Measurements from ENCODE around the gene CREB5. TPM values are rescaled to one million over a fixed set of nuclear protein-coding genes. Genes with fewer than 3 reads are reported as not detected.

The CREB5 gene
- total RNA-seq, 4 donors from 2014 or later, result 6.6 to 18.6 (median 12.6) TPM

- no peaks in the 10 kb centered on the region for H3K27me3 ChIP-seq
- TF ChIP-seq, protein P1, sequence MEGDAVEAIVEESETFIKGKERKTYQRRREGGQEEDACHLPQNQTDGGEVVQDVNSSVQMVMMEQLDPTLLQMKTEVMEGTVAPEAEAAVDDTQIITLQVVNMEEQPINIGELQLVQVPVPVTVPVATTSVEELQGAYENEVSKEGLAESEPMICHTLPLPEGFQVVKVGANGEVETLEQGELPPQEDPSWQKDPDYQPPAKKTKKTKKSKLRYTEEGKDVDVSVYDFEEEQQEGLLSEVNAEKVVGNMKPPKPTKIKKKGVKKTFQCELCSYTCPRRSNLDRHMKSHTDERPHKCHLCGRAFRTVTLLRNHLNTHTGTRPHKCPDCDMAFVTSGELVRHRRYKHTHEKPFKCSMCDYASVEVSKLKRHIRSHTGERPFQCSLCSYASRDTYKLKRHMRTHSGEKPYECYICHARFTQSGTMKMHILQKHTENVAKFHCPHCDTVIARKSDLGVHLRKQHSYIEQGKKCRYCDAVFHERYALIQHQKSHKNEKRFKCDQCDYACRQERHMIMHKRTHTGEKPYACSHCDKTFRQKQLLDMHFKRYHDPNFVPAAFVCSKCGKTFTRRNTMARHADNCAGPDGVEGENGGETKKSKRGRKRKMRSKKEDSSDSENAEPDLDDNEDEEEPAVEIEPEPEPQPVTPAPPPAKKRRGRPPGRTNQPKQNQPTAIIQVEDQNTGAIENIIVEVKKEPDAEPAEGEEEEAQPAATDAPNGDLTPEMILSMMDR (IDR thresholded peaks at IDR 0.05), result no peak
- TF ChIP-seq EP300 (IDR thresholded peaks at IDR 0.05) (no peak), POLR2AphosphoS5 (IDR thresholded peaks at IDR 0.05) (no peak), POLR2A (IDR thresholded peaks at IDR 0.05; ENCODE audit: low read depth) (no peak)
- H3K27ac ChIP-seq (replicated peaks in 1 of 4), result no peak overlapping the region
- no peaks in the 10 kb centered on the region for H3K4me1 ChIP-seq
- DNase-seq (ENCODE audit: extremely low spot score), result no peak
- no peaks in the 10 kb centered on the region for H3K36me3 ChIP-seq
- intact Hi-C loops (cut with DNase I), result no loop called here
- H3K9me3 ChIP-seq, result no peaks in the 10 kb centered on the region
- H3K4me3 ChIP-seq, result no peak overlapping the region
Measured at GRCh38 chr7:28835800-28836199, 423.5 kb downstream of the CREB5 start.

- no peak overlapping the region for H3K27ac ChIP-seq (replicated peaks in 1 of 4)
- intact Hi-C loops (cut with DNase I), result no loop called here
- DNase-seq (ENCODE audit: extremely low spot score), result no peak
- no peaks in the 10 kb centered on the region for H3K36me3 ChIP-seq
- H3K4me1 ChIP-seq, result no peaks in the 10 kb centered on the region
- no peak for TF ChIP-seq POLR2AphosphoS5 (IDR thresholded peaks at IDR 0.05)
- TF ChIP-seq EP300 (IDR thresholded peaks at IDR 0.05), result no peak
- no peak for TF ChIP-seq POLR2A (IDR thresholded peaks at IDR 0.05; ENCODE audit: low read depth)
- TF ChIP-seq, protein P1 (IDR thresholded peaks at IDR 0.05), result no peak
- H3K27me3 ChIP-seq, result no peaks in the 10 kb centered on the region
- WGBS, result 86% methylated on average over 3 of the region's 3 CpGs
- no peaks in the 10 kb centered on the region for H3K9me3 ChIP-seq
- H3K4me3 ChIP-seq, result no peak overlapping the region
Measured at GRCh38 chr7:28836716-28837115, 424.4 kb downstream of the CREB5 start.

- Histone ChIP-seq H3K36me3 (no peaks in the 10 kb centered on the region), H3K27me3 (no peaks in the 10 kb centered on the region), H3K9me3 (no peaks in the 10 kb centered on the region), H3K4me3 (no peak overlapping the region), H3K4me1 (no peaks in the 10 kb centered on the region), H3K27ac (replicated peaks in 1 of 4) (no peak overlapping the region)
- intact Hi-C loops (cut with DNase I), result no loop called here
- 100% methylated on average over 1 of the region's 1 CpG for WGBS
- TF ChIP-seq POLR2A (IDR thresholded peaks at IDR 0.05; ENCODE audit: low read depth), result no peak
- no peak for TF ChIP-seq POLR2AphosphoS5 (IDR thresholded peaks at IDR 0.05)
- no peak for TF ChIP-seq EP300 (IDR thresholded peaks at IDR 0.05)
- TF ChIP-seq, protein P1 (IDR thresholded peaks at IDR 0.05), result no peak
- peak; percentile 26 for DNase-seq (ENCODE audit: extremely low spot score)
Measured at GRCh38 chr7:28837216-28837615, 424.9 kb downstream of the CREB5 start.

- WGBS, result 92% methylated on average over 3 of the region's 3 CpGs
- Histone ChIP-seq H3K4me1 (no peaks in the 10 kb centered on the region), H3K27ac (replicated peaks in 1 of 4) (no peak overlapping the region), H3K9me3 (no peaks in the 10 kb centered on the region), H3K36me3 (no peaks in the 10 kb centered on the region), H3K4me3 (no peak overlapping the region), H3K27me3 (no peaks in the 10 kb centered on the region)
- intact Hi-C loops (cut with DNase I), result no loop called here
- TF ChIP-seq EP300 (IDR thresholded peaks at IDR 0.05) (no peak), POLR2A (IDR thresholded peaks at IDR 0.05; ENCODE audit: low read depth) (no peak), POLR2AphosphoS5 (IDR thresholded peaks at IDR 0.05) (no peak)
- TF ChIP-seq, protein P1 (IDR thresholded peaks at IDR 0.05), result peak; percentile 25 to 50 (median 30)
- no peak for DNase-seq (ENCODE audit: extremely low spot score)
Measured at GRCh38 chr7:28840592-28840995, 428.3 kb downstream of the CREB5 start.

DNA sequence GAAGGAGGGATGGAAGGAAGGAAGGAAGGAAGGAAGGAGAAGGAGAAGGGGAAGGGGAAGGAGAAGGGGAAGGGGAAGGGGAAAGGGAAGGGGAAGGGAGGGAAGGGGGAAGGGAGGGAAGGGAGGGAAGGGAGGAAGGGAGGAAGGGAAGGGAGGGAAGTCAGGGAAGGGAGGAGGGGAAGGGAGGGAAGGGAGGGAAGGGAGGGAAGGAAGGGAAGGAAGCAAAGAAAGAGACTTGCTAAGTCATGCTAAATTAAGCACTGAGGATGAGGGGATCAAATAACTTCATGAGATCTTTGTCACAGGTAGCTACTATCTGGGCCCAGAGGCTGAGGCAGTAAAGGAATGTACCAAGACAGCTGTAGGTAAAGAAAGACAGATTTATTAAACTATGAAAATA is 429.4 kb downstream of the CREB5 start:
- no peak for DNase-seq (ENCODE audit: extremely low spot score)
- H3K4me1 ChIP-seq, result no peaks in the 10 kb centered on the region
- H3K27ac ChIP-seq (replicated peaks in 1 of 4), result no peak overlapping the region
- intact Hi-C loops (cut with DNase I), result no loop called here
- no peaks in the 10 kb centered on the region for H3K27me3 ChIP-seq
- no peaks in the 10 kb centered on the region for H3K9me3 ChIP-seq
- no peaks in the 10 kb centered on the region for H3K36me3 ChIP-seq
- no peak for TF ChIP-seq POLR2A (IDR thresholded peaks at IDR 0.05; ENCODE audit: low read depth)
- TF ChIP-seq, protein P1 (IDR thresholded peaks at IDR 0.05), result no peak
- TF ChIP-seq EP300 (IDR thresholded peaks at IDR 0.05), result no peak
- no peak for TF ChIP-seq POLR2AphosphoS5 (IDR thresholded peaks at IDR 0.05)
- H3K4me3 ChIP-seq, result no peak overlapping the region

Measured in esophagus muscularis mucosa (tissue), 4 donors.